ENCODE measurements around the gene KDR.

Gene KDR

GRCh38 chr4:55123791-55124190 lies 1.6 kb downstream of the KDR start:
- DNase-seq (ENCODE audit: low read depth): no peak

GRCh38 chr4:55122235-55122634 lies 3.2 kb downstream of the KDR start:
- no peak for DNase-seq (ENCODE audit: low read depth)

- no peak for DNase-seq (ENCODE audit: low read depth)
Observed at GRCh38 chr4:55121246-55121645, 4.1 kb downstream of the KDR start.

- DNase-seq (ENCODE audit: low read depth): no peak
Observed at GRCh38 chr4:55118397-55118796, 7.0 kb downstream of the KDR start.

GRCh38 chr4:55117511-55117910 lies 7.9 kb downstream of the KDR start:
- DNase-seq (ENCODE audit: low read depth): no peak

- peak; percentile 68 for DNase-seq (ENCODE audit: low read depth)
Observed at GRCh38 chr4:55116450-55116849, 8.9 kb downstream of the KDR start.

- DNase-seq (ENCODE audit: low read depth): no peak
Observed at GRCh38 chr4:55111601-55112000, 13.8 kb downstream of the KDR start.

- DNase-seq (ENCODE audit: low read depth): no peak
Observed at GRCh38 chr4:55110131-55110530, 15.3 kb downstream of the KDR start.

- DNase-seq (ENCODE audit: low read depth): no peak
Observed at GRCh38 chr4:55107054-55107453, 18.3 kb downstream of the KDR start.

- no peak for DNase-seq (ENCODE audit: low read depth)
Observed at GRCh38 chr4:55103224-55103623, 22.2 kb downstream of the KDR start.

- no peak for DNase-seq (ENCODE audit: low read depth)
Observed at GRCh38 chr4:55099816-55100215, 25.6 kb downstream of the KDR start.

GRCh38 chr4:55098456-55099204 lies 26.8 kb downstream of the KDR start:
- DNase-seq (ENCODE audit: low read depth): no peak

GRCh38 chr4:55096619-55097018 lies 28.8 kb downstream of the KDR start:
- DNase-seq (ENCODE audit: low read depth): no peak

GRCh38 chr4:55096045-55096444 lies 29.4 kb downstream of the KDR start:
- DNase-seq (ENCODE audit: low read depth): no peak

- DNase-seq (ENCODE audit: low read depth): no peak
Observed at GRCh38 chr4:55092504-55092903, 32.9 kb downstream of the KDR start.

GRCh38 chr4:55089916-55090315 lies 35.5 kb downstream of the KDR start:
- no peak for DNase-seq (ENCODE audit: low read depth)

- DNase-seq (ENCODE audit: low read depth): no peak
Observed at GRCh38 chr4:55087913-55088260, 37.5 kb downstream of the KDR start.

GRCh38 chr4:55087009-55087912 lies 38.1 kb downstream of the KDR start:
- DNase-seq (ENCODE audit: low read depth): no peak

GRCh38 chr4:55086578-55086977 lies 38.8 kb downstream of the KDR start:
- no peak for DNase-seq (ENCODE audit: low read depth)

GRCh38 chr4:55083735-55084134 lies 41.7 kb downstream of the KDR start:
- no peak for DNase-seq (ENCODE audit: low read depth)

- DNase-seq (ENCODE audit: low read depth): no peak
Observed at GRCh38 chr4:55082756-55083155, 42.6 kb downstream of the KDR start.

GRCh38 chr4:55080174-55080865 lies 45.1 kb downstream of the KDR start:
- DNase-seq (ENCODE audit: low read depth): no peak

Data from non-pigmented ciliary epithelial cell (primary cell).